Neural progenitor cell (in vitro differentiated cells): Measurements from ENCODE around the gene SLX9. TPM values are rescaled to one million over a fixed set of nuclear protein-coding genes. Genes with fewer than 3 reads are reported as not detected.
A peak's percentile ranks its signal among the peaks of the same experiment; 100 is the strongest.

Source experiments
- DNase-seq: peaks from one replicate; pipeline ENCODE4 v3.0.0-alpha.2; 2016; ENCODE audit warnings: low spot score
- H2AFZ ChIP-seq: fragments of 200-600 bp; sonication (generic); replicated peaks from 2 replicates; pipeline ENCODE4 v1.6.1; 2016; ENCODE audit warnings: antibody characterized with exemption
- H3F3A ChIP-seq: fragments of 200-600 bp; sonication (generic); 2 replicates; pipeline ENCODE4 v1.6.1; 2016; ENCODE audit warnings: antibody characterized with exemption, low read depth
- H3K27ac ChIP-seq: fragments of 200-600 bp; sonication (generic); 2 replicates; pipeline ENCODE4 v1.5.1; 2016; ENCODE audit warnings: mild to moderate bottlenecking
- H3K27me3 ChIP-seq: fragments of 200-600 bp; sonication (generic); 2 replicates; pipeline ENCODE4 v1.6.1; 2016; ENCODE audit warnings: mild to moderate bottlenecking, moderate library complexity
- H3K36me3 ChIP-seq: fragments of 200-600 bp; sonication (generic); 2 replicates; pipeline ENCODE4 v1.5.1; 2016
- H3K4me1 ChIP-seq: fragments of 200-600 bp; sonication (generic); 2 replicates; pipeline ENCODE4 v1.6.1; 2016; ENCODE audit warnings: mixed run types
- H3K4me2 ChIP-seq: fragments of 200-600 bp; sonication (generic); 2 replicates; pipeline ENCODE4 v1.6.1; 2016
- H3K4me3 ChIP-seq: fragments of 200-600 bp; sonication (generic); 2 replicates; pipeline ENCODE4 v1.5.1; 2016
- H3K79me2 ChIP-seq: fragments of 200-600 bp; sonication (generic); 2 replicates; pipeline ENCODE4 v1.6.1; 2016; ENCODE audit warnings: low read depth
- H3K9ac ChIP-seq: fragments of 200-600 bp; sonication (generic); 2 replicates; pipeline ENCODE4 v1.6.1; 2016
- H3K9me3 ChIP-seq: fragments of 200-600 bp; sonication (generic); 2 replicates; pipeline ENCODE4 v1.5.1; 2016; ENCODE audit warnings: low read depth
- H4K20me1 ChIP-seq: fragments of 200-600 bp; sonication (generic); 2 replicates; pipeline ENCODE4 v1.6.1; 2016; ENCODE audit warnings: low read depth
- H3K27ac Mint-ChIP-seq: 3 replicates; pipeline ENCODE4 v1.8.0; 2021; ENCODE audit warnings: mixed read lengths
- H3K27me3 Mint-ChIP-seq: 2 replicates; pipeline ENCODE4 v1.8.0; 2022; ENCODE audit warnings: low read depth, mild to moderate bottlenecking, inconsistent platforms, moderate library complexity, mixed read lengths; ENCODE audit not compliant: insufficient read depth
- H3K36me3 Mint-ChIP-seq: 3 replicates; pipeline ENCODE4 v1.8.0; 2021; ENCODE audit warnings: mixed read lengths
- H3K4me1 Mint-ChIP-seq: 3 replicates; pipeline ENCODE4 v1.8.0; 2021; ENCODE audit warnings: mixed read lengths
- H3K4me3 Mint-ChIP-seq: 3 replicates; pipeline ENCODE4 v1.8.0; 2021; ENCODE audit warnings: mild to moderate bottlenecking, moderate library complexity, mixed read lengths
- H3K9me3 Mint-ChIP-seq: 3 replicates; pipeline ENCODE4 v1.8.0; 2020; ENCODE audit warnings: mixed read lengths
- CTCF ChIP-seq: fragments of 200-600 bp; sonication (generic); IDR thresholded peaks from 2 replicates; pipeline ENCODE4 v1.5.1; 2017; ENCODE audit warnings: antibody characterized with exemption, mild to moderate bottlenecking
- EZH2 ChIP-seq: fragments of 200-600 bp; sonication (generic); IDR thresholded peaks from 2 replicates; pipeline ENCODE4 v1.6.1; 2017; ENCODE audit warnings: antibody characterized with exemption, mild to moderate bottlenecking, moderate library complexity
- EZH2phosphoT487 ChIP-seq: fragments of 200-600 bp; sonication (generic); IDR thresholded peaks from 2 replicates; pipeline ENCODE4 v1.6.1; 2017; ENCODE audit warnings: antibody characterized with exemption
- total RNA-seq: library from RNA; depleted of rRNA; stranded (reverse); fragments of >200 nt; gene quantifications from 2 replicates; pipeline ENCODE4 v1.2.3, GENCODE V29; 2015; ENCODE audit warnings: low replicate concordance

Gene SLX9
- total RNA-seq, 1 donor from 2014 or later, result 4.7 TPM

DNA sequence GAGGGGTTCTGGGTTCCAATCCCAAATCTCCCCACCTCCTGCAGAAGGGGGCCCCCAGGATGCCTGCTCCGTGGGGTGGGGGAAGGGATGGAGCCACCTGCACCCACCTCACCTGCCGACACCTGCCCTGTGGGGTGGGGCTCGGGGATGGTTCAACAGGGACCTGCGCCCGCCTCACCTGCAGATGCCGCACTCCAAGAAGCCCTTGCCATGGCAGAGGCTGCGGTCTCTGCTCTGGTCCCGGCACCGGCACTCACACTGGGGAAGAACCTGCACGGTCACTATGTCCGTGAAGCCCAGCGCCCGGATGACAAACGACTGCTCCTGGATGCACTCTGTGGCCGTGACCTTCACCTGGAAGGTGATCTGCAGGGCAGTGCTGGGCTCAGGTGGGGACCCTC, 48.2 kb upstream of the SLX9 start:
- H3K27ac ChIP-seq, result no peak overlapping the region

DNA sequence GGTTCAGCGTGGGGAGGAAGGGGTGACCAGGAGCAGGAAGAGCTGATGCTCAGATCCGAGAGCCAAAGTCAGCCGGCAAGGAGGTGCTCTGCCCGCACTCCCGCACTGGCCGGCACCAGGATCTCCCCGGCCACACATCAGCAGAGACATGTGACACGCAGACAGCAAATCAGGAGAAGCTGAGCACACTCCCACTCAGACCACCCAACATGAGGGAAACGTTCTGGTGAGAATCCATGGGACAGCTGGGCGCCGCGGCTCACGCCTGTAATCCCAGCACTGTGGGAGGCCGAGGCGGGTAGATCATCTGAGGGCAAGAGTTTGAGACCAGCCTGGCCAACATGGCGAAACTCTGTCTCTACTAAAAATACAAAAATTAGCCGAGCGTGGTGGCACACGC, 47.7 kb upstream of the SLX9 start:
- Histone ChIP-seq H3K4me2 (no peak overlapping the region), H4K20me1 (no peaks in the 10 kb centered on the region), H3K4me1 (no peaks in the 10 kb centered on the region), H3K27me3 (no peaks in the 10 kb centered on the region), H3K27ac (no peak overlapping the region), H3K79me2 (no peaks in the 10 kb centered on the region), H3K9me3 (no peaks in the 10 kb centered on the region), H2AFZ (no peak overlapping the region), H3K4me3 (no peak overlapping the region), H3K36me3 (no peaks in the 10 kb centered on the region), H3F3A (no peaks in the 10 kb centered on the region), H3K9ac (no peak overlapping the region)
- no peak overlapping the region for H3K27ac Mint-ChIP-seq
- H3K27me3 Mint-ChIP-seq, result peaks cover 13% of the 10 kb centered on the region
- H3K4me3 Mint-ChIP-seq, result no peak overlapping the region
- H3K9me3 Mint-ChIP-seq, result no peaks in the 10 kb centered on the region
- no peak for TF ChIP-seq EZH2
- no peak for TF ChIP-seq CTCF
- TF ChIP-seq EZH2phosphoT487, result no peak
- peak; percentile 34 for DNase-seq
- peaks cover 3% of the 10 kb centered on the region for H3K4me1 Mint-ChIP-seq
- no peaks in the 10 kb centered on the region for H3K36me3 Mint-ChIP-seq

More for the DNA sequence above, 48.2 kb upstream of the SLX9 start:
- Histone ChIP-seq H3K36me3 (no peaks in the 10 kb centered on the region), H3K9ac (no peak overlapping the region), H3K9me3 (no peaks in the 10 kb centered on the region), H3K4me2 (no peak overlapping the region), H3K79me2 (no peaks in the 10 kb centered on the region), H2AFZ (no peak overlapping the region), H4K20me1 (no peaks in the 10 kb centered on the region), H3K4me3 (no peak overlapping the region), H3K27me3 (no peaks in the 10 kb centered on the region), H3F3A (no peaks in the 10 kb centered on the region), H3K4me1 (no peaks in the 10 kb centered on the region)
- DNase-seq, result no peak
- Mint-ChIP-seq H3K4me3 (no peak overlapping the region), H3K36me3 (no peaks in the 10 kb centered on the region), H3K9me3 (no peaks in the 10 kb centered on the region), H3K27ac (no peak overlapping the region), H3K4me1 (peaks cover 3% of the 10 kb centered on the region), H3K27me3 (peaks cover 15% of the 10 kb centered on the region)
- TF ChIP-seq EZH2, result no peak
- no peak for TF ChIP-seq EZH2phosphoT487
- TF ChIP-seq CTCF, result no peak

DNA sequence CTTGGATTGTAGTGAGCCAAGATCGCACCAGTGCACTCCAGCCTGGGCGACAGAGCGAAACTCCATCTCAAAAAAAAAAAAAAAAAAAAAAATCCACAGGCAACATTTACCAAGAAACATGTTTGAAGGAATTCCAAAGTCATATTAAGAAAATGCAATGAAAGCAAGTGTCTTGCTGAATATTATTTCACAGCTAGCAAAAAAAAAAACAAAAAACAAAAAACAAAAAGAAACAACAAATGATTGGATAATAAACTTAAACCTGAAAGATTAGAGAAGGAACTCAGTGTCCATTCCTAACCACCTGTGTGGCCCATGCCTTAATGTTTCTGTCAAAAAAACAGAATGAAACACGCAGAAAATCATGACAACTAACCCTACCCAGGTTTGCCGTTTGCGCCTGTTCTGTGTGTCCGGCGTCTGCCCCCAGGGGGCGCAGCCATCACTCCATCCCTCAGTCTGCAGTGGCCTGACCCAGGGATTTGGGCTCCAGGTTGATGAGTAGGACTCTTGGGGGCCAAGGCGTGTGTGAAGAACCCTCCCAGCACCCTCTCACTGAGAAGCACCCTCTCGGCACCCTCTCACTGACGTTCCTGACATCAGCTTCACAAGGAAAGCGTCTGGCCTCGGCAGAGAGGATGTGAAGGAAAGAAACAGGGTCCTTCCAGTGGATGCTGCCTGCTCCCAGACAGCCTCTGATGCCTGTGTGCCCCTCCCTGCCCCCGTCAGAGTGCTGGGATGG, 47.1 kb upstream of the SLX9 start:
- Histone ChIP-seq H3F3A (no peaks in the 10 kb centered on the region), H4K20me1 (no peaks in the 10 kb centered on the region), H2AFZ (no peak overlapping the region), H3K27ac (no peak overlapping the region), H3K79me2 (no peaks in the 10 kb centered on the region), H3K4me2 (no peak overlapping the region), H3K27me3 (no peaks in the 10 kb centered on the region), H3K36me3 (no peaks in the 10 kb centered on the region), H3K9me3 (no peaks in the 10 kb centered on the region), H3K4me3 (no peak overlapping the region), H3K9ac (no peak overlapping the region), H3K4me1 (peaks cover 6% of the 10 kb centered on the region)
- Mint-ChIP-seq H3K27me3 (peaks cover 13% of the 10 kb centered on the region), H3K36me3 (no peaks in the 10 kb centered on the region), H3K4me3 (no peak overlapping the region), H3K27ac (no peak overlapping the region), H3K9me3 (no peaks in the 10 kb centered on the region), H3K4me1 (peaks cover 5% of the 10 kb centered on the region)
- peak; percentile 97 for TF ChIP-seq CTCF
- TF ChIP-seq EZH2phosphoT487, result no peak
- TF ChIP-seq EZH2, result no peak
- DNase-seq, result peak; percentile 77
